Right lobe of liver (tissue), 6 donors: ENCODE measurements around the gene RNASEH2B. TPM values are rescaled to one million over a fixed set of nuclear protein-coding genes. Genes with fewer than 3 reads are reported as not detected.

Source experiments
- ATAC-seq, 4 donors: fragments of 200-7000 bp; cut with Tn5 transposase; one replicate each; pipeline ENCODE4 v1.9.1; 2020; ENCODE audit warnings: mild to moderate bottlenecking in 4 of 4, moderate library complexity in 4 of 4
- DNase-seq, 3 donors: peaks; one replicate each; pipeline ENCODE4 v3.0.0-alpha.2; 2020
- H3K27ac ChIP-seq, 3 donors: fragments of 200-600 bp; one replicate each; pipeline ENCODE4 v1.8.0; 2022
- H3K27me3 ChIP-seq, 2 donors: fragments of 200-600 bp; one replicate each; pipeline ENCODE4 v1.8.0; 2022
- H3K36me3 ChIP-seq, 4 donors: fragments of 200-600 bp; sonication (generic) in 1 of 4; one replicate each; pipeline versions ENCODE4 v1.5.1 to v1.8.0; 2017 to 2022; ENCODE audit warnings: control low read depth in 1 of 4
- H3K4me1 ChIP-seq, 4 donors: fragments of 200-600 bp; sonication (generic) in 1 of 4; one replicate each; pipeline versions ENCODE4 v1.5.1 to v1.8.0; 2017 to 2022; ENCODE audit warnings: control low read depth in 1 of 4
- H3K4me3 ChIP-seq, 3 donors: fragments of 200-600 bp; one replicate each; pipeline ENCODE4 v1.8.0; 2022
- H3K9me3 ChIP-seq, 4 donors: fragments of 200-600 bp; sonication (generic) in 1 of 4; one replicate each; pipeline versions ENCODE4 v1.5.1 to v1.8.0; 2017 to 2022; ENCODE audit warnings: control low read depth in 1 of 4
- POLR2A ChIP-seq: fragments of 450-650 bp; IDR thresholded peaks from one replicate; pipeline ENCODE4 v1.6.1; 2017; ENCODE audit warnings: antibody characterized with exemption, mild to moderate bottlenecking
- WGBS: methylation state at CpG from one replicate; pipeline ENCODE4 v1.1.6; 2018; ENCODE audit warnings: low coverage, low lambda C conversion rate; ENCODE audit not compliant: insufficient coverage; ENCODE audit errors: missing lambda C conversion rate; 5-methylcytosine and 5-hydroxymethylcytosine counted together
- intact Hi-C, 2 donors: fragments of 100-400 bp; cut with DNase I; formaldehyde crosslinking; loops; one replicate each; pipeline versions ENCODE4 v1.11.2 to v1.14.1; 2022
- total RNA-seq, 6 experiments: library from RNA; depleted of rRNA in 2 of 6; stranded (reverse); fragments of >200 nt in 2 of 6; fragmentation: NEBNext Ultra II Directional in 3 of 6; extraction: Animal tissue kit (Norgen Biotek cat#: 25700) in 3 of 6; gene quantifications; one replicate each; pipeline versions ENCODE4 v1.1.0 to v1.2.4, GENCODE V29; 2016 to 2023
- TF ChIP-seq, protein P1 (sequence below), 4 donors: fragments of 200-600 bp in 3 of 4; fragments of 450-650 bp in 1 of 4; IDR thresholded peaks; one replicate each; pipeline versions ENCODE4 v1.5.1 to v1.8.0; 2016 to 2022; ENCODE audit warnings: antibody characterized with exemption in 4 of 4, mild to moderate bottlenecking in 2 of 4
- donor health status: DM: no; HTN: yes; CAD: no.
- donor health status: DM: no; HTN: no; CAD: no.
- donor health status: DM: no; HTN: no; CAD: no.
- donor health status: DM: no; HTN: yes; CAD: no.
- donor health status: DM: no; HTN: yes; CAD: no.

RNASEH2B gene
- total RNA-seq, 6 experiments from 2014 or later, result 9.9 to 19.8 (median 11.7) TPM

DNA sequence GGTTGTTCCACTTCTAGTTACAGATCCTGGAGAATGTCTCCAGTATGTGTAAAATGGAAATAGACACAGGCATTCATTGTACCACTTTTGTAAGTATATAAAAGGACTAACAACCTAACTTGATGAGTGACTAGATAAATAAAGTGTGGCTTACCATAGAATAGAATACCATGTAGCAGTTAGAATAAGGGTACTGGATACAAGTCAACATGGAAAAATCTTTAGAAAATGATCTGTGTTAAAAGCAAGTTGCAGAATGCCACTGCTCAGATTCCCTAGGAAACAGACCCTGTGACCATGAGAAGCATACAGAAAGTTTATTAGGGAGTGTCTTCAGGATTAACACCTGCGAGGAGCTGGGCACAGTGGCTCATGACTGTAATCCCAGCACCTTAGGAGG lies 25.9 kb upstream of the RNASEH2B start:
- 64% methylated on average over 1 of the region's 1 CpG for WGBS
- H3K36me3 ChIP-seq, result no peaks in the 10 kb centered on the region

DNA sequence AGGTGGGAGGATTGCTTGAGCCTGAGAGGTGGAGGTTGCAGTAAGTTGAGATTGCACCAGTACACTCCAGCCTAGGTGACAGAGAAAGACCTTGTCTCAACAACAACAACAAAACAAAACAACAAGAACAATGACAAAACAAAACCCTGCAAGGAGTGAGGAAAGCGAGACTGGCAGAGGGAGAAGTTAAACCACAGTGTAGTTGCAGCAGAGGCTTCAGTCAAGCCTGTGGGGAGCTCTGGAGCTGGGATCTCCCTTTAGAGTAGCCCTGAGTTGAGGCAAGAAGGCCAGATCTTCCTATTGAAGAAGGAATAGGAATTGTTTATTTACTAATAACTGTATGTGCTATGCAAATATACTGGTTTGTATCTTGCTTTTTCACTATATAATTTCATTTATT lies 25.3 kb upstream of the RNASEH2B start:
- intact Hi-C loops, result no loop called here
- Histone ChIP-seq H3K27ac (no peak overlapping the region), H3K36me3 (no peaks in the 10 kb centered on the region), H3K9me3 (no peaks in the 10 kb centered on the region), H3K4me1 (no peaks in the 10 kb centered on the region), H3K4me3 (no peak overlapping the region), H3K27me3 (no peaks in the 10 kb centered on the region)
- DNase-seq (no peak), ATAC-seq (no peak)
- 57% methylated on average over 1 of the region's 1 CpG for WGBS
- TF ChIP-seq, protein P1, sequence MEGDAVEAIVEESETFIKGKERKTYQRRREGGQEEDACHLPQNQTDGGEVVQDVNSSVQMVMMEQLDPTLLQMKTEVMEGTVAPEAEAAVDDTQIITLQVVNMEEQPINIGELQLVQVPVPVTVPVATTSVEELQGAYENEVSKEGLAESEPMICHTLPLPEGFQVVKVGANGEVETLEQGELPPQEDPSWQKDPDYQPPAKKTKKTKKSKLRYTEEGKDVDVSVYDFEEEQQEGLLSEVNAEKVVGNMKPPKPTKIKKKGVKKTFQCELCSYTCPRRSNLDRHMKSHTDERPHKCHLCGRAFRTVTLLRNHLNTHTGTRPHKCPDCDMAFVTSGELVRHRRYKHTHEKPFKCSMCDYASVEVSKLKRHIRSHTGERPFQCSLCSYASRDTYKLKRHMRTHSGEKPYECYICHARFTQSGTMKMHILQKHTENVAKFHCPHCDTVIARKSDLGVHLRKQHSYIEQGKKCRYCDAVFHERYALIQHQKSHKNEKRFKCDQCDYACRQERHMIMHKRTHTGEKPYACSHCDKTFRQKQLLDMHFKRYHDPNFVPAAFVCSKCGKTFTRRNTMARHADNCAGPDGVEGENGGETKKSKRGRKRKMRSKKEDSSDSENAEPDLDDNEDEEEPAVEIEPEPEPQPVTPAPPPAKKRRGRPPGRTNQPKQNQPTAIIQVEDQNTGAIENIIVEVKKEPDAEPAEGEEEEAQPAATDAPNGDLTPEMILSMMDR (IDR thresholded peaks at IDR 0.05), result no peak
- no peak for TF ChIP-seq POLR2A

More for the DNA sequence above, 25.9 kb upstream of the RNASEH2B start:
- H3K27me3 ChIP-seq, result no peaks in the 10 kb centered on the region
- TF ChIP-seq, protein P1 (IDR thresholded peaks at IDR 0.05), result no peak
- TF ChIP-seq POLR2A, result no peak
- DNase-seq, result no peak
- ATAC-seq, result no peak
- intact Hi-C loops, result no loop called here
- no peaks in the 10 kb centered on the region for H3K4me1 ChIP-seq
- no peaks in the 10 kb centered on the region for H3K9me3 ChIP-seq
- H3K27ac ChIP-seq, result no peak overlapping the region
- no peak overlapping the region for H3K4me3 ChIP-seq

DNA sequence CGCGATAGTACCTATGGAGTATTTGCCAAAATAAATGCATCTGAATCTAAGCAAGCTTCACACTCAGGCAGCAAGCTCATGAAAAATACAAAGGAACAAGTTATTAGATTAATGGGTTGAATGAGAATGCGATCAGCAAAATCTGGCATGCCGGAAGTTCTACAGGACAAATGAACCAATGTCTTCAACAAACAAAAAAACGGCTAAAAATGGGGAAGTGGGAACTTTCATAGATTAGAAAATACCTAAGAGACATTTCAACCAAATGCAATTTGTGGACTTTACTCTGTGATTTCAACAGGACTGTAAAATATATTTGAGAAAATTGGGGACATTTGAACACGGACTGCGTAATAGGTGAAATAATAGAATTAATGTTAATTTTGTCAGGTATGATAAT lies 22.4 kb upstream of the RNASEH2B start:
- TF ChIP-seq, protein P1 (IDR thresholded peaks at IDR 0.05), result no peak
- TF ChIP-seq POLR2A, result no peak

DNA sequence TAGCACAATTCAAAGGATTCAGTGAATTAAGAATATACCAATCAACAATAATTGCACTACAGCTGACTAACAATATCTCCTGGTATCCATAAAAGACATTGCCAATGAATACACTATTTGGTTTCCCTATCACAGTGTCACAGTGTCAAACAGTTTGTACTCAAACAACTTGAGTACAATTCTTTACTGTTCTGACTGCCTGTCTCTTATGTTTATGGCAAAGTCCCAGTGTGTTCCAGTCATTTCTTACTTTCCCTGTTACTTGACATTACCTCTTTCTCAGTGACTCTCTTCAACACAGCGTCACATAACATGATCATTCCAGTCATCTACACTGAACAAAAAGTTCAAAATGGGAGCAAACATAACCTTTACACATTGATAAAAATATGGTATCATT lies 21.2 kb upstream of the RNASEH2B start:
- no peak overlapping the region for H3K27ac ChIP-seq
- no peaks in the 10 kb centered on the region for H3K4me1 ChIP-seq
- 78% methylated on average over 1 of the region's 1 CpG for WGBS
- H3K9me3 ChIP-seq, result no peaks in the 10 kb centered on the region
- no peaks in the 10 kb centered on the region for H3K36me3 ChIP-seq
- H3K27me3 ChIP-seq, result no peaks in the 10 kb centered on the region
- no peak for ATAC-seq
- intact Hi-C loops, result no loop called here
- no peak overlapping the region for H3K4me3 ChIP-seq
- no peak for DNase-seq
- TF ChIP-seq, protein P1 (IDR thresholded peaks at IDR 0.05), result no peak
- TF ChIP-seq POLR2A, result no peak

More for the DNA sequence above, 22.4 kb upstream of the RNASEH2B start:
- Histone ChIP-seq H3K27ac (no peak overlapping the region), H3K36me3 (no peaks in the 10 kb centered on the region), H3K9me3 (no peaks in the 10 kb centered on the region), H3K4me1 (no peaks in the 10 kb centered on the region), H3K4me3 (no peak overlapping the region), H3K27me3 (no peaks in the 10 kb centered on the region)
- ATAC-seq (no peak), DNase-seq (no peak)
- WGBS, result 79% methylated on average over 7 of the region's 7 CpGs
- intact Hi-C loops, result no loop called here

DNA sequence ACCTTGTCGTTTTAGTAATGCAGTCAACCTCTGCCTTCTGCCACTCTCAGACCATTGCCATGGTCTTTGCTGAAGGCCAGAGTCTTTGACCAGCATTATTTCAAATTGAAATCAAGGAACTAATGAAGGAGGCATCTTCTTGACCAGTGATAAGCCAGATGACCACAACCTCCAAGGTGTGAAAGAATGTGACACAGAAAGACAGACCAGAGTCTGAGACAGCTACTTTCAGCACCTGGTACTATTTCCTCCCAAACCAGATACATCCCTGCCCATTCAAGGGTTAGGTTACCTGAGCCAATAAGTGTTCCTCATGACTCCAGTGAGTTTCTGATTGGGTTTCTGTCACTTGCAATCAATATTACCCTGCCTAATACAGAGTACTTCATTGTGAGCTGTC lies 20.3 kb upstream of the RNASEH2B start:
- TF ChIP-seq POLR2A, result no peak
- TF ChIP-seq, protein P1 (IDR thresholded peaks at IDR 0.05), result no peak
- no peaks in the 10 kb centered on the region for H3K4me1 ChIP-seq
- H3K4me3 ChIP-seq, result no peak overlapping the region
- intact Hi-C loops, result no loop called here
- DNase-seq, result no peak
- no peaks in the 10 kb centered on the region for H3K9me3 ChIP-seq
- H3K36me3 ChIP-seq, result no peaks in the 10 kb centered on the region
- no peaks in the 10 kb centered on the region for H3K27me3 ChIP-seq
- no peak overlapping the region for H3K27ac ChIP-seq
- no peak for ATAC-seq
- WGBS, result 47% methylated on average over 1 of the region's 1 CpG
